OCI-LY1 (cell line): ENCODE measurements around the gene MYH7.

ENCODE experiments used
- CTCF ChIP-seq: fragments of 200-600 bp; sonication (generic), shearing (Covaris generic); IDR thresholded peaks from 2 replicates; pipeline ENCODE4 v1.5.1; 2017; ENCODE audit warnings: mild to moderate bottlenecking, antibody characterized with exemption, low read length, moderate library complexity, mixed read lengths
- EZH2 ChIP-seq: fragments of 200-600 bp; sonication (generic), shearing (Covaris generic); IDR thresholded peaks from 2 replicates; pipeline ENCODE4 v1.8.0; 2017; ENCODE audit warnings: borderline replicate concordance, mixed run types, mild to moderate bottlenecking, antibody characterized with exemption, low read length, moderate library complexity, mixed read lengths

- TF ChIP-seq CTCF (no peak), EZH2 (no peak)
These were observed 52.6 kb downstream of the MYH7 start for GRCh38 chr14:23382731-23383440.
